HG03558 (cell line): ENCODE measurements around the gene CHD5.
"Not testable (repeated sequence)": the region's sequence is repeated elsewhere in the genome, so short reads cannot be mapped to it uniquely, and the experiment has no call there.

Experiments used
- ATAC-seq: cut with Tn5 transposase; IDR thresholded peaks from one replicate; pipeline ENCODE4 v1.9.1; 2021; ENCODE audit warnings: moderate number of reproducible peaks; ENCODE audit not compliant: unreplicated experiment; ENCODE audit errors: extremely low read depth

The CHD5 gene

DNA sequence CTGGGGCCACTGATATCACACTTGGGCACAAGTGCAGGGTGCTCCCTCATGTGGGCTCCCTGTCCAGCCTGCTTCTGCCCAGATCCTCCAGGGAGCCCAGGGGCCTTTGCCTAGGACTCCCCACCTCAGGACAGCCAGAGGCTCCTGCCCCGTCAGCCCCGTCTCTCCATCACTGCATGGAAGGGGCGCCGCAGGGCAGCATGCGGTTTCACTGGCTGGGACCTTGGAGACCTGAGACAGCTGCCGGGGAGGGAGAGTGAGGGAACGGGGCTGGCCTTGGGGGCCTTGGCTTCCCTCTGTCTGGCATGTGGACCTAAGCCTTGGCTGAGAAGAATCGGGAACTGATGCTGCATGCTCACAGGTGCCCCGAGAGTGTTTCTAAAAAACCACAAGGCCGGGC, 87.9 kb downstream of the CHD5 start:
- no peak for ATAC-seq

DNA sequence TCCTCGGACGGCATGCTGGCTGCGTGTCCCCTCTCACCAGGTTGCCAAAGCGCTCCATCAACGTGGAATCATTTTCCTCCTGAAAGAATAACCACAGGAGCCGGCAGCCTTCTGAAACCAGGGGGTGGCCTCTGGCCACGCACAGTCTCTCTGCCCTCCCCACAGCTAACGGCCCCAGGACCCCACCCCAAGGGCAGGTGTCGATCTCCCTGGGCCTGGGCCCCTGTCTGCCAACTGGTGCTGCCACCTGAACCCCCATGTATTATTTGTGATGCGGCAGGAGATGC, 88.4 kb downstream of the CHD5 start:
- no peak for ATAC-seq

DNA sequence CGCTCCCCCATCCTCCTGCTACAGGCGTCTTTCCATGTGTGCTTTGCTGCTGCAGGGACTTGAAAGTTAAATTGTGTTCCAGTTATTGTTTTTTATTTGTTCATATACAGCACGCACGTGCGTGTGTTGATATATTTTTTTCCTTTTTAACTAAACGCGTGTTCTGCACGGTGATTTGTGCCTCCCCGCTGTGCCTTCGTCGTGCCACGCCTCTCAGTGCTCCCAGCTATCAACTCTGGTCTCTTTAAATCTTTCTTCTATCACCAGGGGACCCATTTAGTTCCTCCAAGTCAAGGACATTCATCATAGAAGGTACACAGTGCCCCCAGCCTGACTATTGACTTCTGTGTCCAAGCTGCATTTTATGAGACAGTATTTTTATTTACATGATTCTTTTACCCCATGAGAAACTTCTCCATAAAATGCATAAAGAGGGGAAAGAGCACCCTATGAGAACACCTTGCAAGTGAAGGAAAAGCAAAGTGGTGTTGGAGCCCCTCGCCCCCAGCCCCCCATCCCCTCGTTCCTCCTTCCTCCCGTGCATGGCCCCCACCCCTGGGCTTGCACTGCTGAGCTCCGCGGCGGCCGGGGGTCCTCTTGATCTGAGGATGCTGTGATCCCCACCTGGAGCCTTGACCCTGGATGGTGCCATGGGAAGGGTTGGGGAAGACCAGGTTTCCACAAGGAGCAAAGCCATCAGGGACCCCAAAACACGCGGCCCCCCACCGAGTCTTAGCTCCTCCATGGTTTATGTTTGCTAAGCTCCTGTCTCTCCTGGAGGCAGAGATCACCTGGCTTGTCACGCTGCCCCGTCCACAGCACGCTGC, 88.9 kb downstream of the CHD5 start:
- no peak for ATAC-seq

- no peak for ATAC-seq
Observed at GRCh38 chr1:6090288-6090687, 89.8 kb downstream of the CHD5 start.

GRCh38 chr1:6088956-6089355, 91.2 kb downstream of the CHD5 start:
- no peak for ATAC-seq

GRCh38 chr1:6087958-6088357, 92.2 kb downstream of the CHD5 start:
- ATAC-seq = no peak

DNA sequence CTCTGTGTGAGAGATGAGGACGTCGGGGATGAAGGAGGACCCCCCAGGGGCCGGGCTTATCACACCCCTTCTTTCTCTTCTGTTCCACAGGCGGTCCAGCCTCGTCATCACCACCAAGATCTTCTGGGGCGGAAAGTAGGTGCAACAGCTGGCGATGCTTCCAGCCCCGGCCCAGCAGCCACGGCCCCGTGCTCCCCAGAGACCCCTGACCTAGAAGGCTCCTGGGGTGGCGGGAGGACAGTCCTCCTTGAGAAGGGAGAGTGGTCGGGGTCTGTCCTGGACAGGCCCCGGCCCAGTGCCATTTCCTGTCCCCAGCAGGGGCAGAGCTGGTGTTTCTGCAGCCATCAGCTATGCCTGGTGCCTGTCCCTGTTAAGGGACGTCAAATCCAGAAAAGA, 92.7 kb downstream of the CHD5 start:
- ATAC-seq = no peak

DNA sequence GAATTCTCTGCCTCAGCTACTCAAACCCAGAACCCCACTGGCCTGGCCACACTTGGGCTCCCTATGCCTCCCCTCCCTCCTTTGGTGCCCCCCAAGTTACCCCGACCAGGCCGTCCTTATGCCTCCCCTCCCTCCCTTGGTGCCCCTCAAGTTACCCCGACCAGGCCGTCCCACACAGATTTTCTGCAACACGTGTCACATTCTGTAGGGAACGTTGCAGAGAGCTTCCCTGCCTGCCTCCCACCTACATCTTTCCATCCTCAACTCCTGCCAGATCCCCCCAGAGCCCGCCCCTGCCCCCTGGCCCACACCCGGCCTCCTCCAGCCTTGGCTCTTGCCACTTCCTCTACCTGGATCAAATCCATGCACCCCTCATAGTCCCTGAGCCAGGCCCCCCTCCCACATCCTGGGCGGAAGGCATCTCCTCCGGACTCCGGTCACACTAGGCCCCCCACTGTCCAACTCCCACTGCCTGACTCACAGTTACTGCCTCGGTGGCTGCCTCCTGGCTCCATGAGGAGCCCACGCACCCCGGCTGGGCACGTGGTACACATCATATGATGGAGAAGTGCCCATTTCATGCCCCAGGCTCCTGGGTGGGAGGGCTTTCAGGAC, 93.3 kb downstream of the CHD5 start:
- no peak for ATAC-seq

DNA sequence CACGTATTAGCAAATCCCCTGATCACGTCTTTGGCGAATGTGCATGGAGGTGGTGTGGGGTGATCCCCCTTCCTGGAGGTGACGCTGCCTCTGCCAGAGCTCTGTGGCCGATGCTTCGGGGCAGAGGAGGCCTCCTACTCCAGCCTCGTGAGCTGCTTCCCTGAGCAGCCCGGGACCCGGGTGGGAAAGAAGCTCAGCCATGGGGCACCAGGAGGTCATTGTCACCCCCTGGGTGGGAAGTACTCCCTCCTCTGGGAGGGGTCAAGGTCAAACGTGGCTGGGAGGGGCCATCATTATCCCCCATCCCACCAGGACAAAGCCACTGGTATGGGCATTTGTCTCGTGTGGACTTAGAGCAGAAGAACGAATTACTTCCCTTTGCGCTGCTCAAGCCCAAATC, 93.8 kb downstream of the CHD5 start:
- ATAC-seq = no peak

DNA sequence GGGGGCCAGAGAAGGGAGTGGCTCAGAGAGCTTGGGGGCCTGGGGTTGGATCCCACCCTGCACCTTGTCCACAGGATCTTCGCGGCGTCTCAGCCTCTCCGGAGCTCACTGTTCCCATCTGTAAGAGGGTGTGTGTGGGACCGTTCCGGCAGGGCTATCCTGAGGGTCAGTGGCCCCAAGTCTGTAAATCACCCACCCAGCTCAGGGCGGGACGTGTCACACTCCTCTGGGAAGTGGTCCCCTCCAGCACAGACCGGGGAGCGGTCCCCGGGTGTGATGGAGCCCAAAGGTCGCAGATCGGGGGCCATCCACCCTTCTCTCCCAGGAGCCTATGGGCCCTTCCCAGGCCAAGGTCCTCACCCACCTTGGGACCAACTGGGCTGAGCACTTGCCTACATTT, 94.5 kb downstream of the CHD5 start:
- no peak for ATAC-seq

- ATAC-seq = no peak
Observed at GRCh38 chr1:6084781-6085495, 95.2 kb downstream of the CHD5 start.

DNA sequence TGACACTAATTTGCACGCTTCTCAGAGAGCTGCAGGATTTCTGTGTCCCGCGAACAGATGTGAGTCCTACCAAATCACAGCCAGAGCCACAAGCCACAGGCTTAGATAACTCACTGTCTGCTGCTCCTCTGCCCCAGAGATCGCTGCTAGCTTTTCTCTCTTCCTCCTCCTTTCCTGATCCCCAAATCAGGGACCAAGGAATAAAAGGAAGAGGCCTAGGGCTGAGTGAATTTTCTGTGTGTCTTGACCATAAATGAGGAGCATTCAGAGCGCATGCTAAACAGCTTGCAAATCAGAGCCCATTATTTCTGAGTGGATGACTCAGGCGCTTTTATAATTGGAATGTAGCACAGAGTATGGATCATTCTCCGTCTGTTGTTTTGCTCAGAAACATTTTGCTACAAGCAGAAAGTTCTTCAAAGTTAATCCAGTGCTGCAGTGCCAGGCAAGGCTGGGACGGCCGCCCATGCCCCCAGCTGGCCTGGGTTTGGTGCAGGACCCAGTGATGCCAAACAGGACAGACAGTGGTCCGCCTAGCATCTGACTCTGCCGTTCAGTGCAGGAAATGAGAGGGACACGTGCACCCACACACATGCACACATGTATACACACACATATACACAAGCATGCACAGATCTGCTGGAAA, 96.2 kb downstream of the CHD5 start:
- no peak for ATAC-seq

- no peak for ATAC-seq
Observed at GRCh38 chr1:6083385-6083784, 96.7 kb downstream of the CHD5 start.

GRCh38 chr1:6082430-6082971, 97.6 kb downstream of the CHD5 start:
- ATAC-seq = no peak

DNA sequence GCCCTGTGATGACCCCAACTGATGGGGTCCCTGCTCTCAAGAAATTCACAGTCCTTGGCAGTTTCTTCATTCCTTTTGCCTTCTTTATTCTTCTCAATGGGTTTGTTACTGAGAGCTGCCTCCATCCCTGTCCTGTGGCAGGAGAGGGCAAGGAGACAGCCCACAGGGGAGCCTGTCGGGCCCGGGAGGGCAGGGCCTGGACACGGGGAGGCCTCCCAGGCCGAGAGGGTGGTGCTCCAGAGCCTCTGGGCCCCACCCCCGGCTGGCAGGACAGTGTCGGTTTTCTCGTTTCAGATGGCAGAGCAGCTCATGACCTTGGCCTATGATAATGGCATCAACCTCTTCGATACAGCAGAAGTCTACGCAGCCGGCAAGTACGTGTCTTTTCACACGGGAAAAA, 98.2 kb downstream of the CHD5 start:
- no peak for ATAC-seq

- no peak for ATAC-seq
Observed at GRCh38 chr1:6080469-6080868, 99.7 kb downstream of the CHD5 start.

DNA sequence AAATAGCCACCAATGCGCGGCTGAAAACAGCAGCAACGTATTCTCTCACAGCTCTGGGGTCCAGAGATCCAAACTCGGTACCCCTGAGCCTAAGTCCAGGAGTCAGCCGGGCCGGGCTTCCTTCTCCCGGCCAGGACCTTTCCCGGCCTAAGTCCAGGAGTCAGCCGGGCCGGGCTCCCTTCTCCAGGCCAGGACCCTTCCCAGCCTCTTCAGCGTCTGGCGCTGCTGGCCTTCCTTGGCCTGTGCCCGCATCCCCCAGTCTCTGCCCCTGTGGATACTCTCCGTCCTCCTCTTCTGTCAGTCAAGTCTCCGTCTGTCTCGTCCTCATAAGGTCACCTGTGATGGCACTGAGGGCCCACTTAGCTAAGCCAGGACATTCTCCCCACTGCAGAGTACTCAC, 102.2 kb downstream of the CHD5 start:
- no peak for ATAC-seq

- no peak for ATAC-seq
Observed at GRCh38 chr1:6077506-6077905, 102.6 kb downstream of the CHD5 start.

DNA sequence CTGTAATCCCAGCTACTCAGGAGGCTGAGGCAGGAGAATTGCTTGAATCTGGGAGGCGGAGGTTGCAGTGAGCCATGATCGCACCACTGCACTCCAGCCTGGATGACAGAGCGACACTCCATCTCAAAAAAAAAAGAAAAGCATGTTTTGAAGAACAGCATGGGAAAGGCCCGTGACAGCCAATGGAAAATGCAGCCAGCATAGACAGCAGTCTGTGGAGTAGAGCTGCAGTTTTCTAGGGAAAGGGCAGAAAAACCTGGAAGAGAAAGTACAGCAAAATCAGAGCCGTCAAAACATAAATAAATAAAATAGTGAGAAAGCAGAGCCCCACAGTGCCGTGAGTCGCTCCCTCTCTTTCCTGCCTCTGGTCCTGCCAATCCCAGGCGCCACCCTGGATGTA, 103.1 kb downstream of the CHD5 start:
- ATAC-seq = not testable (repeated sequence)

DNA sequence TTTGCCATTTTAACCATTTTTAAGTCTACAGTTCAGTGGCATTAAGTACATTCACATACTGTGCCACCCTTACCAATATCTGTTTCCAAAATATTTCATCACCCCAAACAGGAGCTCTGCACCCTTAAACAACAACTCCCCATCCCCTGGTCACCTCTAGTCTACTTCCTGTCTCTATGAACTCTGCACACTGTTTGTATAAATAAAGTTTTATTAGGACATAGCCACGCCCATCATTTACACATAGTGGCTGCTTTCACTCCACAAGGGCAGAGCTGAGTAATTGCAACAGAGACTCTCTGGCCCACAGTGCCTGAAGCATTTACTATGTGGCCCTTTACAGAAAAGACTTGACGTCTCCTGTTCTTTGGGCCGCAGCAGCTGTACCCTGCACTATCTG, 104.4 kb downstream of the CHD5 start:
- no peak for ATAC-seq
